Tibial nerve (tissue), 4 donors: Measurements from ENCODE around the gene CRTC3.

Experiments used
- CTCF ChIP-seq, 5 experiments: fragments of 200-600 bp in 3 of 5; fragments of 450-650 bp in 2 of 5; sonication (generic) in 3 of 5; IDR thresholded peaks; one replicate each; pipeline ENCODE4 v1.5.1; 2016 to 2019; ENCODE audit warnings: antibody characterized with exemption in 5 of 5, mild to moderate bottlenecking in 3 of 5, moderate library complexity in 2 of 5
- EP300 ChIP-seq, 2 donors: sonication (generic); formaldehyde crosslinking; IDR thresholded peaks; one replicate each; pipeline ENCODE4 v1.6.1; 2017; ENCODE audit warnings: antibody characterized with exemption in 2 of 2, mild to moderate bottlenecking in 1 of 2
- POLR2A ChIP-seq, 2 donors: fragments of 450-650 bp; IDR thresholded peaks; one replicate each; pipeline ENCODE4 v1.6.1; 2017; ENCODE audit warnings: antibody characterized with exemption in 2 of 2, mild to moderate bottlenecking in 2 of 2, moderate library complexity in 2 of 2

DNA sequence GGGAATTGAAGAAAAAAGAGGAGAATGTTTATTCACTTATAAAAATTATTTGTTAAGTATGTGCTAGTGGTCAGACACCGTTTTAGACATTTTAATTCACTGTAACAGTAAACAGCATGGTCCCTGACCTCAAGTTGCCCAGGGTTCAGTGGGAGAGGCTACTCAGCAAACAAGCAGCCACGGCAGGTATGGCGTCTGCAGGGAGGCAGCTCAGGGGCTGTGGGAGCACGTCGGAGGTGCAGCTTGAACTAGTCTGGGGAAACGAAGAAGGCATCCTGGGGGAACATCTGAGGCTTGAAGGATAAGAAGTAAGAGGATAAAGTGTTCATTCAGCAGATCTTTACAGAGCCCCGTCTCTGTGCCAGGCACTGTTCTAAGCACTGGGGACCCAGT, 66.0 kb downstream of the CRTC3 start:
- no peak for TF ChIP-seq CTCF (IDR thresholded peaks at IDR 0.05)
- TF ChIP-seq EP300 (IDR thresholded peaks at IDR 0.05): no peak
- TF ChIP-seq POLR2A (IDR thresholded peaks at IDR 0.05): no peak
